Osteoblast (primary cell): ENCODE results near the gene COL7A1. TPM values are rescaled to one million over a fixed set of nuclear protein-coding genes. Genes with fewer than 3 reads are reported as not detected.
"Not testable (repeated sequence)": the region's sequence is repeated elsewhere in the genome, so short reads cannot be mapped to it uniquely, and the experiment has no call there.

Source experiments
- DNase-seq: peaks from one replicate; pipeline ENCODE4 v3.0.0; 2011; ENCODE audit warnings: low spot score, mixed read lengths; ENCODE audit not compliant: insufficient read length; ENCODE audit errors: missing footprints
- H2AFZ ChIP-seq: 2 replicates; pipeline ENCODE4 v1.6.0; 2011; ENCODE audit warnings: mild to moderate bottlenecking, low read length
- H3K27ac ChIP-seq: 2 replicates; pipeline ENCODE4 v1.5.1; 2011; ENCODE audit warnings: mild to moderate bottlenecking, low read depth, low read length, moderate library complexity
- H3K27me3 ChIP-seq: 2 replicates; pipeline ENCODE4 v1.6.0; 2012; ENCODE audit warnings: mild to moderate bottlenecking, control low read depth, inconsistent platforms, low read length, moderate library complexity; ENCODE audit not compliant: insufficient read depth
- H3K36me3 ChIP-seq: 2 replicates; pipeline ENCODE4 v1.5.1; 2011; ENCODE audit warnings: mild to moderate bottlenecking, low read length, control low read depth, moderate library complexity; ENCODE audit not compliant: insufficient read depth
- H3K4me1 ChIP-seq: 2 replicates; pipeline ENCODE4 v1.5.1; 2011; ENCODE audit warnings: mild to moderate bottlenecking, low read length, control low read depth, moderate library complexity; ENCODE audit not compliant: insufficient read depth
- H3K4me2 ChIP-seq: 2 replicates; pipeline ENCODE4 v1.6.0; 2011; ENCODE audit warnings: mild to moderate bottlenecking, low read length; ENCODE audit not compliant: insufficient read depth
- H3K4me3 ChIP-seq: fragments of 200-600 bp; sonication (generic); 3 replicates; pipeline ENCODE4 v1.5.1; 2012; ENCODE audit warnings: mild to moderate bottlenecking, low read length, inconsistent platforms; ENCODE audit not compliant: insufficient read depth
- H3K79me2 ChIP-seq: 2 replicates; pipeline ENCODE4 v1.6.0; 2012; ENCODE audit warnings: mild to moderate bottlenecking, low read length, control low read depth, inconsistent platforms; ENCODE audit not compliant: insufficient read depth
- H3K9me3 ChIP-seq: 2 replicates; pipeline ENCODE4 v1.5.1; 2011; ENCODE audit warnings: low read depth, low read length, control low read depth
- H4K20me1 ChIP-seq: 2 replicates; pipeline ENCODE4 v1.6.0; 2012; ENCODE audit warnings: mild to moderate bottlenecking, low read length, control low read depth; ENCODE audit not compliant: insufficient read depth
- CTCF ChIP-seq: IDR thresholded peaks from 2 replicates; pipeline ENCODE4 v1.5.1; 2011; ENCODE audit warnings: mild to moderate bottlenecking, low read depth, low read length, moderate library complexity; ENCODE audit errors: extremely low read depth
- total RNA-seq: library from RNA; depleted of rRNA; stranded (reverse); fragments of >200 nt; gene quantifications from 2 replicates; pipeline ENCODE4 v1.2.3, GENCODE V29; 2012

Gene COL7A1
- total RNA-seq, 1 donor, result 21.4 TPM

- no peak for TF ChIP-seq CTCF
- H4K20me1 ChIP-seq, result peaks cover 4% of the 10 kb centered on the region
Measured at GRCh38 chr3:48553886-48554845, 41.0 kb downstream of the COL7A1 start.

DNA sequence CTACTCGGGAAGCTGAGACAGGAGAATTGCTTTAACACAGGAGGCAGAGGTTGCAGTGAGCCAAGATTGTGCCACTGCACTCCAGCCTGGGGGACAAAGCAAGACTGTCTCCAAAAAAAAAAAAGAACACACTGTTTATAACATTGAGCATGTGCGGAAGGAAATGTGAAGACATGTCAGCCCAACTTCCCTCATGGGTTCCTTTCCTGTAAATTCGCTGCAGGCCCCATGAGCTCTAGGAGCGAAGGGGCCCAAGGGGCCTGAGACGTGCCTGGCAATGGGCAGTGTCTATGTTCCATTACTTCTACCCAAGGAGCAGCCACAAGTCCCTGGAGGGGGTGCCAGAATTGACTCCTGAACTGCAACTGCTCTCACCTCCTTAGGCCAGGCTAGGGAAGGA, 41.8 kb downstream of the COL7A1 start:
- Histone ChIP-seq H3K4me3 (no peak overlapping the region), H4K20me1 (peaks cover under 1% of the 10 kb centered on the region), H3K36me3 (no peaks in the 10 kb centered on the region), H3K79me2 (peaks cover 6% of the 10 kb centered on the region), H3K4me2 (no peak overlapping the region), H2AFZ (no peak overlapping the region), H3K27ac (no peak overlapping the region), H3K27me3 (no peaks in the 10 kb centered on the region), H3K9me3 (no peaks in the 10 kb centered on the region), H3K4me1 (peaks cover 16% of the 10 kb centered on the region)
- TF ChIP-seq CTCF, result no peak
- no peak for DNase-seq

More at GRCh38 chr3:48553886-48554845, 41.0 kb downstream of the COL7A1 start:
- Histone ChIP-seq H3K4me1 (peaks cover 22% of the 10 kb centered on the region), H3K79me2 (peaks cover 14% of the 10 kb centered on the region), H3K4me3 (no peak overlapping the region), H2AFZ (no peak overlapping the region), H3K36me3 (no peaks in the 10 kb centered on the region), H3K9me3 (no peaks in the 10 kb centered on the region), H3K27ac (no peak overlapping the region), H3K27me3 (no peaks in the 10 kb centered on the region), H3K4me2 (no peak overlapping the region)
- no peak for DNase-seq

DNA sequence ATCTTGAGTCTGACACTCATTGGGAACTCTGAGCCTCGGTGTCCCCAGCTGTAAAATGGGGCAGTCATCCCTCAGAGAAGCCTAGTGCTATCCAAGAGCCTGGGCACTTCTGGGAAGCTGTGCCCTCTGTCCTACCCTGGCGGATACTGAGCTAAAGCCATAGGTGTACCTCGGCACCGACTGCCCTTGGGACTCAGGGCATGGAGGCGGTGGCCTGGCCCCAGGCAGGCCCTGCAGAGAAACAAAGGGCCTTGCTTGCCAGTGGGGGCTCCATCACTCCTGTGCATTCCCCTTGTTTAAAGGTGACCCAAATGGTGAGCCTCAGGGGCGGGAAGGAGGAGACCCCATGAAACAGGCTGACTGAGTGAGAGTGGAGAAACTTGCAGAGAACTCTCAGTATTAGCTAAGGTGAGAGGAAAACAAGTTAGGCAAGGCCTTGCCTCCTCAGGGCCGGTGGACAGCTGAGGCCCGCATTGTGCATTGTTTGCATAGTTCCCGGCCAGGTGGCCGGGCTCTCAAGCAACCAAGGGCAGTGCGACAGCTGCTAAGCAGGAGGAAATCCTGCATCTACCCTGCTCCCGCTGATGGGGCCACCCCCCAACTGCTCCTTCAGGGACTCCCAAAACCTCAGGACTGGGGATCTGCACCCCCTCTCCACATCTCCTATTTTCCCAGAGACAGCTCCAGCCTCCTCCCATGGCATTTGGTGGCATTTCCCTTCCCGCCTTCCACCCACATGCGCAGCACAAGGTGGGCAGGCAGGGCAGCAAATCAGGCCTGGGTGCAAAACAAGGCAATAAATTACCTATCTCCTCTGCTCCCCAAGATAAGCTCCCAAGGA, 42.8 kb downstream of the COL7A1 start:
- Histone ChIP-seq H2AFZ (no peak overlapping the region), H3K4me2 (no peak overlapping the region), H3K27me3 (no peaks in the 10 kb centered on the region), H3K36me3 (peaks cover under 1% of the 10 kb centered on the region), H3K27ac (no peak overlapping the region), H4K20me1 (no peaks in the 10 kb centered on the region), H3K4me1 (peaks cover 8% of the 10 kb centered on the region), H3K79me2 (peaks cover 3% of the 10 kb centered on the region), H3K4me3 (no peak overlapping the region), H3K9me3 (no peaks in the 10 kb centered on the region)
- no peak for DNase-seq
- TF ChIP-seq CTCF, result no peak

DNA sequence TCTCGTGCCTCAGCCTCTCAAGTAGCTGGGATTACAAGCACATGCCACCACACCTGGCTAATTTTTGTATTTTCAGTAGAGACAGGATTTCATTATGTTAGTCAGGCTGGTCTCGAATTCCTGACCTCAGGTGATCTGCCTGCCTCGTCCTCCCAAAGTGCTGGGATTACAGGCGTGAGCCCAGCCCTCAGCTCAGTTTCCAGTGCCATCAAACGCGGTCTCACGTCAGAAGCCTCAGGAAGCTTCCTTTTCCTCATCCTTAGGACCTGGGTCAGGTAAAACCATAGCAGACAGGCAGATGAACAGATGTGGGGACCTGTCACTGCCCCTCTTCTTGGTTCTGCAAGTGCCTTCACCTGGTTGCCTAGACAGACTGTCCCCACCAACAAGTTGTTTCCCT, 43.5 kb downstream of the COL7A1 start:
- H3K4me1 ChIP-seq, H3K27me3 ChIP-seq, H3K27ac ChIP-seq, H3K4me2 ChIP-seq, H3K9me3 ChIP-seq, H3K79me2 ChIP-seq, H3K36me3 ChIP-seq, H3K4me3 ChIP-seq, H2AFZ ChIP-seq, DNase-seq, H4K20me1 ChIP-seq: not testable (repeated sequence)
